H1 (cell line): ENCODE measurements around the gene BRMS1. TPM values are rescaled to one million over a fixed set of nuclear protein-coding genes. Genes with fewer than 3 reads are reported as not detected.

Experiments used
- CTCF ChIA-PET: fragments of 300-600 bp; sonication (Branson Sonifier 250); formaldehyde crosslinking; loops from one replicate; lab custom pipeline; 2021; ENCODE audit not compliant: partially characterized antibody; lab: Charles Lee
- POLR2A ChIA-PET: fragments of 300-600 bp; sonication (Branson Sonifier 250); formaldehyde crosslinking; loops from one replicate; lab custom pipeline; 2021; ENCODE audit warnings: inconsistent platforms; ENCODE audit not compliant: partially characterized antibody; lab: Charles Lee
- DNase-seq, 2 experiments: peaks; one replicate each; pipeline versions ENCODE4 v3.0.0 to v3.0.0-alpha.2; 2010 to 2022; ENCODE audit warnings: low spot score in 2 of 2, low read depth in 1 of 2, mixed read lengths in 1 of 2
- FAIRE-seq: peaks from 2 replicates; lab custom pipeline; 2011; peaks lifted over from hg19 to GRCh38; lab: Jason Lieb, UNC
- H2AFZ ChIP-seq: 2 replicates; pipeline ENCODE4 v1.8.1; 2012; ENCODE audit warnings: low read length, inconsistent platforms
- H2AK5ac ChIP-seq: 2 replicates; pipeline ENCODE4 v1.6.1; 2013; ENCODE audit warnings: low read depth, low read length
- H2BK120ac ChIP-seq: replicated peaks from 2 replicates; pipeline ENCODE3; 2013; ENCODE audit warnings: low read depth, low read length, inconsistent platforms
- H2BK12ac ChIP-seq: 2 replicates; pipeline ENCODE4 v1.6.1; 2013; ENCODE audit warnings: low read depth, low read length
- H2BK15ac ChIP-seq: 2 replicates; pipeline ENCODE4 v1.6.1; 2013; ENCODE audit warnings: low read length
- H2BK20ac ChIP-seq: 2 replicates; pipeline ENCODE4 v1.6.1; 2013; ENCODE audit warnings: low read length
- H2BK5ac ChIP-seq: 2 replicates; pipeline ENCODE4 v1.6.1; 2013; ENCODE audit warnings: low read depth, low read length
- H3K14ac ChIP-seq: 2 replicates; pipeline ENCODE4 v1.6.1; 2013; ENCODE audit warnings: inconsistent platforms; ENCODE audit not compliant: insufficient read length
- H3K18ac ChIP-seq: 2 replicates; pipeline ENCODE4 v1.6.1; 2013; ENCODE audit warnings: low read length; ENCODE audit errors: extremely low read depth
- H3K23ac ChIP-seq: 2 replicates; pipeline ENCODE4 v1.6.1; 2013; ENCODE audit warnings: inconsistent platforms; ENCODE audit not compliant: insufficient read length
- H3K23me2 ChIP-seq: 2 replicates; pipeline ENCODE4 v1.6.1; 2013; ENCODE audit warnings: low read depth, low read length
- H3K27ac ChIP-seq: 2 replicates; pipeline ENCODE4 v1.6.1; 2011; ENCODE audit warnings: low read depth, low read length, inconsistent platforms
- H3K27me3 ChIP-seq, 4 experiments: replicated peaks in 1 of 4; 1 replicate in 1 of 4; 2 replicates in 3 of 4; pipeline versions ENCODE4 v1.6.1 to v1.8.1; 2011 to 2013; ENCODE audit warnings: low read length in 3 of 4, mild to moderate bottlenecking in 3 of 4, inconsistent platforms in 2 of 4, mixed read lengths in 2 of 4, moderate library complexity in 1 of 4; ENCODE audit not compliant: control insufficient read depth in 3 of 4, insufficient read depth in 3 of 4; ENCODE audit errors: extremely low read depth in 1 of 4
- H3K36me3 ChIP-seq, 4 experiments: 2 replicates each; pipeline versions ENCODE4 v1.6.1 to v1.8.1; 2011 to 2013; ENCODE audit warnings: mild to moderate bottlenecking in 4 of 4, low read length in 3 of 4, moderate library complexity in 2 of 4, control low read depth in 1 of 4, inconsistent platforms in 1 of 4; ENCODE audit not compliant: insufficient read depth in 4 of 4, control insufficient read depth in 2 of 4
- H3K4ac ChIP-seq: replicated peaks from 2 replicates; pipeline ENCODE3; 2013; ENCODE audit warnings: low read length, low read depth, mixed read lengths, inconsistent platforms; ENCODE audit not compliant: insufficient read length
- H3K4me1 ChIP-seq, 4 experiments: replicated peaks in 1 of 4; 1 replicate in 1 of 4; 2 replicates in 3 of 4; pipeline versions ENCODE4 v1.6.1 to v1.8.1; 2011 to 2013; ENCODE audit warnings: low read length in 3 of 4, inconsistent platforms in 2 of 4, mixed read lengths in 1 of 4; ENCODE audit not compliant: insufficient read depth in 4 of 4, control insufficient read depth in 3 of 4
- H3K4me2 ChIP-seq, 2 experiments: 2 replicates each; pipeline versions ENCODE4 v1.6.1 to v1.8.1; 2011 to 2013; ENCODE audit warnings: low read depth in 2 of 2, low read length in 2 of 2, control low read depth in 1 of 2, inconsistent platforms in 1 of 2, mild to moderate bottlenecking in 1 of 2; ENCODE audit not compliant: insufficient read depth in 1 of 2
- H3K4me3 ChIP-seq, 4 experiments: fragments of 200-600, 300-600 bp in 1 of 4; sonication (generic), shearing (Covaris generic), sonication (Bioruptor Twin) in 1 of 4; 2 replicates each; pipeline versions ENCODE4 v1.5.1 to v1.8.1; 2011 to 2016; ENCODE audit warnings: low read length in 4 of 4, low read depth in 3 of 4, control low read depth in 2 of 4, inconsistent platforms in 2 of 4, mild to moderate bottlenecking in 2 of 4, mixed read lengths in 1 of 4, moderate library complexity in 1 of 4; ENCODE audit not compliant: insufficient read depth in 2 of 4; ENCODE audit errors: extremely low read depth in 1 of 4
- H3K56ac ChIP-seq: replicated peaks from 2 replicates; pipeline ENCODE3; 2013; ENCODE audit warnings: low read depth, mild to moderate bottlenecking, mixed read lengths, low read length, inconsistent platforms; ENCODE audit not compliant: insufficient read length
- H3K79me1 ChIP-seq: 2 replicates; pipeline ENCODE4 v1.6.1; 2013; ENCODE audit warnings: low read depth, low read length, control low read depth
- H3K79me2 ChIP-seq, 2 experiments: 2 replicates each; pipeline versions ENCODE4 v1.6.1 to v1.8.1; 2012 to 2013; ENCODE audit warnings: low read length in 2 of 2, mild to moderate bottlenecking in 2 of 2, inconsistent platforms in 1 of 2; ENCODE audit not compliant: insufficient read depth in 2 of 2, control insufficient read depth in 1 of 2
- H3K9ac ChIP-seq, 4 experiments: replicated peaks in 1 of 4; 1 replicate in 1 of 4; 2 replicates in 3 of 4; pipeline versions ENCODE4 v1.6.1 to v1.8.1; 2011 to 2013; ENCODE audit warnings: low read depth in 3 of 4, low read length in 3 of 4, control low read depth in 2 of 4, mild to moderate bottlenecking in 2 of 4, moderate library complexity in 2 of 4, inconsistent platforms in 1 of 4; ENCODE audit errors: extremely low read depth in 1 of 4
- H3K9me3 ChIP-seq, 2 experiments: 2 replicates each; pipeline versions ENCODE4 v1.6.1 to v1.8.1; 2012 to 2013; ENCODE audit warnings: mild to moderate bottlenecking in 2 of 2, moderate library complexity in 2 of 2, control low read depth in 1 of 2, inconsistent platforms in 1 of 2, low read depth in 1 of 2, low read length in 1 of 2, mixed read lengths in 1 of 2; ENCODE audit not compliant: insufficient read depth in 2 of 2
- H4K20me1 ChIP-seq, 2 experiments: replicated peaks in 1 of 2; 2 replicates each; pipeline versions ENCODE3 to v1.8.1; 2011 to 2013; ENCODE audit warnings: inconsistent platforms in 2 of 2, low read length in 2 of 2, mild to moderate bottlenecking in 1 of 2; ENCODE audit not compliant: insufficient read depth in 2 of 2, control insufficient read depth in 1 of 2
- H4K5ac ChIP-seq: 2 replicates; pipeline ENCODE4 v1.6.1; 2013; ENCODE audit warnings: low read length, low read depth, mixed read lengths, inconsistent platforms; ENCODE audit not compliant: insufficient read length
- H4K8ac ChIP-seq: 2 replicates; pipeline ENCODE4 v1.8.0; 2013; ENCODE audit warnings: mild to moderate bottlenecking, moderate library complexity, low read length, inconsistent platforms; ENCODE audit not compliant: insufficient read depth; ENCODE audit errors: extremely low read depth
- H4K91ac ChIP-seq: replicated peaks from 2 replicates; pipeline ENCODE3; 2013; ENCODE audit warnings: low read length, mixed read lengths, inconsistent platforms; ENCODE audit not compliant: insufficient read length
- CBX8 ChIP-seq: fragments of 300-800, 300-1000 bp; sonication (generic); IDR thresholded peaks from 2 replicates; pipeline ENCODE4 v1.7.1; 2016; ENCODE audit warnings: low read depth, low read length, borderline replicate concordance
- CTBP2 ChIP-seq: IDR thresholded peaks from 2 replicates; pipeline ENCODE4 v1.7.0; 2011; ENCODE audit warnings: borderline replicate concordance, mild to moderate bottlenecking, moderate library complexity, mixed read lengths, low read length; ENCODE audit not compliant: insufficient read depth, insufficient read length
- FOSL1 ChIP-seq: IDR thresholded peaks from 2 replicates; pipeline ENCODE4 v1.6.1; 2011; ENCODE audit warnings: mild to moderate bottlenecking, low read depth, low read length, moderate library complexity; ENCODE audit not compliant: insufficient read depth
- GABPA ChIP-seq: IDR thresholded peaks from 2 replicates; pipeline ENCODE4 v1.6.1; 2011; ENCODE audit warnings: mild to moderate bottlenecking, low read length, moderate library complexity, borderline replicate concordance; ENCODE audit not compliant: insufficient read depth
- GTF2F1 ChIP-seq: IDR thresholded peaks from 2 replicates; pipeline ENCODE4 v1.6.1; 2012; ENCODE audit warnings: low read depth, low read length, improper control_type of control experiment, borderline replicate concordance
- MAFK ChIP-seq: IDR thresholded peaks from 2 replicates; pipeline ENCODE4 v1.6.1; 2012; ENCODE audit warnings: low read depth, mild to moderate bottlenecking, improper control_type of control experiment, low read length
- MAX ChIP-seq: IDR thresholded peaks from 2 replicates; pipeline ENCODE4 v1.6.1; 2012; ENCODE audit warnings: inconsistent platforms
- NANOG ChIP-seq: IDR thresholded peaks from 2 replicates; pipeline ENCODE4 v1.6.1; 2011; ENCODE audit warnings: low read length, low read depth, mild to moderate bottlenecking, inconsistent platforms; ENCODE audit not compliant: insufficient read depth, poor library complexity, severe bottlenecking
- PHF8 ChIP-seq: fragments of 200-600 bp; sonication (generic); conservative IDR thresholded peaks from 2 replicates; pipeline ENCODE4 v1.7.1; 2012; ENCODE audit warnings: low read depth, mild to moderate bottlenecking, inconsistent platforms, low read length, moderate library complexity
- SIX5 ChIP-seq: IDR thresholded peaks from 2 replicates; pipeline ENCODE4 v1.6.1; 2011; ENCODE audit warnings: mild to moderate bottlenecking, low read depth, low read length
- TEAD4 ChIP-seq: IDR thresholded peaks from 2 replicates; pipeline ENCODE4 v1.6.1; 2012; ENCODE audit warnings: low read depth, low read length, inconsistent platforms, mixed read lengths
- WGBS, 2 experiments: shearing (Covaris generic) in 1 of 2; methylation state at CpG; one replicate each; pipeline versions ENCODE4 v1.1.6 to v1.1.7; 2013 to 2015; ENCODE audit warnings: low lambda C conversion rate in 2 of 2, mixed read lengths in 2 of 2, inconsistent platforms in 1 of 2, low coverage in 1 of 2, missing lambda C conversion rate in 1 of 2; ENCODE audit not compliant: insufficient replicate concordance in 2 of 2, insufficient coverage in 1 of 2, insufficient read length in 1 of 2; ENCODE audit errors: extremely low coverage in 1 of 2, missing lambda C conversion rate in 1 of 2; 5-methylcytosine and 5-hydroxymethylcytosine counted together
- polyA plus RNA-seq, 7 experiments: library from polyadenylated mRNA; depleted of rRNA in 3 of 7; stranded (reverse) in 5 of 7; unstranded in 2 of 7; fragments of >200 nt in 5 of 7; fragments of 200-250 nt in 2 of 7; gene quantifications; 1 replicate in 5 of 7; 2 replicates in 1 of 7; 4 replicates in 1 of 7; pipeline versions ENCODE4 v1.2.1 to v1.2.3, GENCODE V29; 2011 to 2013; ENCODE audit warnings: missing spikeins in 2 of 7, mixed read lengths in 2 of 7
- total RNA-seq: library from RNA; stranded (reverse); fragmentation: NEBNext Ultra II Directional; extraction: Animal tissue kit (Norgen Biotek cat#: 25700); gene quantifications from 2 replicates; pipeline ENCODE4 v1.2.1, GENCODE V29; 2021

Gene BRMS1
- total and polyA plus RNA-seq, 2 of the 8 experiments (the other 6 are each of a cell fraction or from before 2014, with no cell fraction given) = 39.2 to 46.1 TPM

- POLR2A ChIA-PET = interaction anchor here (0.9 to 8.5 kb wide), 7 partner anchors 8 to 43 kb away, joined by 3 to 61 read pairs (median 8); partner anchors contain the start of genes B4GAT1, BRMS1, CD248 and YIF1A
- CTCF ChIA-PET = interaction anchor here (0.6 to 8.7 kb wide), 8 partner anchors 11 to 57 kb away, joined by 3 to 242 read pairs (median 10); partner anchors contain the start of genes BRMS1 and CD248
- no peak overlapping the region for H4K91ac ChIP-seq
- TF ChIP-seq FOSL1 (no peak), SIX5 (no peak), MAFK (no peak), GABPA (no peak), MAX (no peak), NANOG (no peak), PHF8 (no peak), CBX8 (no peak), GTF2F1 (no peak), TEAD4 (no peak), CTBP2 (no peak)
These were observed 11.6 kb downstream of the BRMS1 start for GRCh38 chr11:66333220-66333877.

More at GRCh38 chr11:66333220-66333877, 11.6 kb downstream of the BRMS1 start:
- Histone ChIP-seq H2BK5ac (no peak overlapping the region), H2BK15ac (no peak overlapping the region), H2BK12ac (no peak overlapping the region), H3K36me3 (no peaks in the 10 kb centered on the region; a peak in 1 of 8 replicates), H2AFZ (no peak overlapping the region), H2BK120ac (no peak overlapping the region), H3K18ac (no peak overlapping the region), H3K23me2 (no peaks in the 10 kb centered on the region; the same call in 1 of the 2 replicates), H3K27me3 (no peaks in the 10 kb centered on the region; a peak in 2 of 7 replicates), H4K8ac (no peak overlapping the region; the same call in 1 of the 2 replicates), H3K27ac (no peak overlapping the region), H3K79me2 (no peaks in the 10 kb centered on the region), H3K9ac (no peak overlapping the region), H3K4me3 (no peak overlapping the region), H2BK20ac (no peak overlapping the region), H3K4me2 (no peak overlapping the region), H4K5ac (no peak overlapping the region), H3K4ac (no peak overlapping the region), H3K23ac (no peak overlapping the region), H4K20me1 (no peaks in the 10 kb centered on the region), H3K79me1 (no peaks in the 10 kb centered on the region), H3K56ac (no peak overlapping the region), H2AK5ac (no peak overlapping the region), H3K9me3 (no peaks in the 10 kb centered on the region), H3K14ac (no peak overlapping the region), H3K4me1 (peaks cover 5 to 26% (median 16%) of the 10 kb centered on the region in 4 experiments)
- WGBS, 2 experiments = 88% methylated on average over 13 of the region's 19 CpGs; no CpG with 5 or more reads in 1 of the 2 experiments
- DNase-seq (no peak), FAIRE-seq (no peak)
